NCI-H460 (cell line): ENCODE measurements around the gene SPTY2D1. TPM values are rescaled to one million over a fixed set of nuclear protein-coding genes. Genes with fewer than 3 reads are reported as not detected.

Experiments used
- DNase-seq: peaks from one replicate; pipeline ENCODE4 v3.0.0-alpha.2; 2016; ENCODE audit warnings: low read depth; ENCODE audit errors: extremely low read depth
- total RNA-seq: library from RNA; depleted of rRNA; stranded (reverse); fragments of >200 nt; shearing (Covaris generic); gene quantifications from 2 replicates; pipeline ENCODE4 v1.2.3, GENCODE V29; 2014; rRNA removed

SPTY2D1 gene
- total RNA-seq, 1 experiment from 2014 or later: 10.0 TPM

- no peak for DNase-seq
These were observed 67.7 kb downstream of the SPTY2D1 start for GRCh38 chr11:18566406-18566805.

DNA sequence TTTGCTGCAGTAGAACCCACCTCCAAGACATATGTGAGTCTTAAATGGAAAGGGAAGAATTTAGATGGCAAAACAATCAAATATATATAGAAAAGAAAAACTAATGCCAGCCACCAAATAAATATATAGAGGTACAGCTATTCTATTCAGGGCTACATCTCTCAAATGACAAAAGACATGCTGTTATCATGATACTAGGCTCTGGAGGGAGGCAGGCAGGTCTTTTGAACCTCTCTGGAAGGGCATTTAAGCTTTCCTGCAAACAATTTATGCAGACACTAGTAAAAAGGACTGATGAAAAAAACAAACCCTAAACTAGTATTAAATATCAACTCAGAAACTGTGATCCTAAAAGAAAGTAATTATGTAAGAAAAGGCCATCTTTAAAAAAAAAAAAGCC, 70.0 kb downstream of the SPTY2D1 start:
- DNase-seq: no peak

DNA sequence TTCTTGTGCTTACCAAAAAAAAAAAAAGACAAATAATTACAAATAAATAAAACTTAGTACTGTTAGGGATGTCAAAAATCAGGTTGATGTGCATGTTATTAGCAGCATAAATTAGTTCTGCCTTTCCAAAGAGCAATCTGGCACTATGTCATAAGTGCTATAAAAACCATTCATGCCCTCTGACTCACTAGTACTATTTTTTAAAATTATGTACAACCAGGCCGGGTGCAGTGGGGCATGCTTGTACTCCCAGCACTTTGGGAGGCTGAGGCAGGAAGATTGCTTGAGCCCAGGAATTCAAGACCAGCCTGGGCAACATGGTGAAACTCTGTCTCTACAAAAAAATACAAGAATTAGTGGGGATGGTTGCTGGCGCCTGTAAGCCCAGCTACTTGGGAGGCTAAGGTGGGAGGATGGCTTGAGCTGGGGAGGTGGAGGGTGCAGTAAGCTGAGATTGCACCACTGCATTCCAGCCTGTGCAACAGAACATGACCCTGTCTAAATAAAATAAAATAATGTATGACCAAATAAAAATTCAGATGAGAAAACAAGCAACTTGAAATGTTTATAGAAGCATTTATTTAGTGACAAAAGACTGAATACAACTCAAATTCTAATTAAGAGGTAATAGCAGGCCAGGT, 70.9 kb downstream of the SPTY2D1 start:
- DNase-seq: no peak

Other genes with a start within 250 kb of the SPTY2D1 start
- gene LDHA, start 239.8 kb downstream of the SPTY2D1 start, total RNA-seq: 1,096 and 1,253 TPM in 2 replicates
- gene LDHC, start 222.0 kb downstream of the SPTY2D1 start, total RNA-seq: 0.62 and 0.75 TPM in 2 replicates
- gene LDHAL6A, start 178.5 kb downstream of the SPTY2D1 start, total RNA-seq: not detected in 2 replicates
- gene TSG101, start 107.4 kb downstream of the SPTY2D1 start, total RNA-seq: 93.9 and 104 TPM in 2 replicates
- 18.5 and 23.7 TPM in 2 replicates for gene UEVLD, start 45.6 kb downstream of the SPTY2D1 start, total RNA-seq
- 1.1 and 1.8 TPM in 2 replicates for gene MISFA, start 34.6 kb downstream of the SPTY2D1 start, total RNA-seq
- not detected in 2 replicates for gene TMEM86A, start 64.4 kb upstream of the SPTY2D1 start, total RNA-seq
- not detected in 2 replicates for gene IGSF22, start 91.8 kb upstream of the SPTY2D1 start, total RNA-seq
- gene PTPN5, start 157.5 kb upstream of the SPTY2D1 start, total RNA-seq: not detected in 2 replicates